K562 (cell line): ENCODE data around the gene MYO1D. TPM values are rescaled to one million over a fixed set of nuclear protein-coding genes. Genes with fewer than 3 reads are reported as not detected.

Experiments
- ARID1B ChIP-seq: fragments of 450-650 bp; IDR thresholded peaks from 2 replicates; pipeline ENCODE4 v1.6.1; 2016; ENCODE audit warnings: antibody characterized with exemption, mild to moderate bottlenecking, inconsistent platforms
- CHD7 ChIP-seq: fragments of 200-600 bp; sonication (generic); IDR thresholded peaks from one replicate; pipeline ENCODE4 v1.6.1; 2012; ENCODE audit warnings: mild to moderate bottlenecking, low read depth, low read length, inconsistent platforms
- COPS2 ChIP-seq: fragments of 450-650 bp; conservative IDR thresholded peaks from 2 replicates; pipeline ENCODE4 v1.6.1; 2016; ENCODE audit warnings: mild to moderate bottlenecking, moderate library complexity
- FOXO4 ChIP-seq: fragments of 450-650 bp; formaldehyde crosslinking; IDR thresholded peaks from 2 replicates; pipeline ENCODE4 v1.4.0; 2020; ENCODE audit warnings: mild to moderate bottlenecking, moderate library complexity
- JUNB ChIP-seq: fragments of 450-650 bp; formaldehyde crosslinking; conservative IDR thresholded peaks from 2 replicates; pipeline ENCODE4 v1.4.0; 2020; ENCODE audit warnings: mild to moderate bottlenecking
- KLF16 ChIP-seq: IDR thresholded peaks from 2 replicates; pipeline ENCODE4 v1.6.1; 2016; ENCODE audit warnings: antibody characterized with exemption
- PRPF4 ChIP-seq: fragments of 200-400 bp; formaldehyde crosslinking; IDR thresholded peaks from one replicate; pipeline ENCODE4 v1.6.1; 2017; ENCODE audit warnings: low read length, low read depth, mild to moderate bottlenecking; ENCODE audit not compliant: insufficient read depth, poor library complexity, severe bottlenecking
- RFX7 ChIP-seq: fragments of 250-450 bp; sonication (Bioruptor Pico); IDR thresholded peaks from 2 replicates; pipeline ENCODE4 v1.5.1; 2021; ENCODE audit warnings: mild to moderate bottlenecking
- SRSF3 ChIP-seq: fragments of 200-400 bp; formaldehyde crosslinking; IDR thresholded peaks from 2 replicates; pipeline ENCODE4 v1.6.1; 2016; ENCODE audit warnings: mild to moderate bottlenecking, low read length, moderate library complexity; ENCODE audit not compliant: insufficient read depth
- ZC3H8 ChIP-seq: fragments of 450-650 bp; IDR thresholded peaks from 2 replicates; pipeline ENCODE4 v1.6.1; 2017
- ZNF140 ChIP-seq: fragments of 250-450 bp; sonication (Bioruptor Pico); IDR thresholded peaks from 2 replicates; pipeline ENCODE4 v1.8.0; 2021; ENCODE audit warnings: moderate library complexity, mild to moderate bottlenecking, inconsistent platforms
- ZNF76 ChIP-seq: fragments of 250-450 bp; sonication (Bioruptor Pico); IDR thresholded peaks from 2 replicates; pipeline ENCODE4 v1.4.0; 2020; ENCODE audit warnings: mild to moderate bottlenecking, moderate library complexity, borderline replicate concordance
- ZNF766 ChIP-seq: fragments of 200-800 bp; sonication (Bioruptor generic); conservative IDR thresholded peaks from 2 replicates; pipeline ENCODE4 v1.6.1; 2016; ENCODE audit warnings: missing genetic modification characterization, missing compliant biosample characterization
- polyA plus RNA-seq, 8 experiments: library from polyadenylated mRNA; depleted of rRNA in 4 of 8; stranded (reverse) in 5 of 8; unstranded in 3 of 8; fragments of >200 nt; fragmentation: Nextera tagmentation in 2 of 8; fragmentation: Illumina TruSeq in 1 of 8; extraction: Ambion mirVana in 2 of 8; extraction: Trizol in 1 of 8; gene quantifications; 2 replicates each; pipeline versions ENCODE4 v1.2.1 to v1.2.3, GENCODE V29; 2011 to 2014; ENCODE audit warnings: inconsistent platforms in 1 of 8, missing spikeins in 1 of 8
- total RNA-seq, 7 experiments: library from RNA; depleted of rRNA in 6 of 7; stranded (reverse); fragments of >200 nt in 6 of 7; fragmentation: Illumina TruSeq in 2 of 7; extraction: Trizol in 2 of 7; gene quantifications; 2 replicates each; pipeline versions ENCODE4 v1.2.1 to v1.2.3, GENCODE V29; 2011 to 2021; ENCODE audit warnings: low replicate concordance in 1 of 7
- TF ChIP-seq, protein P1 (sequence below): fragments of 450-650 bp; formaldehyde crosslinking; IDR thresholded peaks from 2 replicates; pipeline ENCODE4 v1.4.0; 2022; ENCODE audit warnings: missing genetic modification characterization

Gene MYO1D
- total and polyA plus RNA-seq, 9 of the 15 experiments (the other 6 are each of a cell fraction or from before 2014, with no cell fraction given), result 2.1 to 71.2 (median 45.4) TPM

- TF ChIP-seq, protein P1, sequence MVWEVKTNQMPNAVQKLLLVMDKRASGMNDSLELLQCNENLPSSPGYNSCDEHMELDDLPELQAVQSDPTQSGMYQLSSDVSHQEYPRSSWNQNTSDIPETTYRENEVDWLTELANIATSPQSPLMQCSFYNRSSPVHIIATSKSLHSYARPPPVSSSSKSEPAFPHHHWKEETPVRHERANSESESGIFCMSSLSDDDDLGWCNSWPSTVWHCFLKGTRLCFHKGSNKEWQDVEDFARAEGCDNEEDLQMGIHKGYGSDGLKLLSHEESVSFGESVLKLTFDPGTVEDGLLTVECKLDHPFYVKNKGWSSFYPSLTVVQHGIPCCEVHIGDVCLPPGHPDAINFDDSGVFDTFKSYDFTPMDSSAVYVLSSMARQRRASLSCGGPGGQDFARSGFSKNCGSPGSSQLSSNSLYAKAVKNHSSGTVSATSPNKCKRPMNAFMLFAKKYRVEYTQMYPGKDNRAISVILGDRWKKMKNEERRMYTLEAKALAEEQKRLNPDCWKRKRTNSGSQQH (CRISPR knock-in tag), result no peak
- no peak for TF ChIP-seq RFX7 (CRISPR knock-in tag)
- no peak for TF ChIP-seq ZNF140 (CRISPR knock-in tag)
- TF ChIP-seq ZNF76 (CRISPR knock-in tag), result no peak
- peak; percentile 81 for TF ChIP-seq ZNF766 (CRISPR knock-in tag)
- no peak for TF ChIP-seq ARID1B
- peak; percentile 34; the same call in 1 of the 2 replicates for TF ChIP-seq KLF16
- TF ChIP-seq COPS2, result no peak
- no peak for TF ChIP-seq ZC3H8
- no peak for TF ChIP-seq SRSF3
- TF ChIP-seq JUNB (CRISPR knock-in tag), result no peak
- TF ChIP-seq FOXO4 (CRISPR knock-in tag), result no peak
- TF ChIP-seq PRPF4, result no peak
- no peak for TF ChIP-seq CHD7
Measured at GRCh38 chr17:32877164-32877764, 340 bp upstream of the MYO1D start (continued).
